ENCODE results near the gene PGD. TPM values are rescaled to one million over a fixed set of nuclear protein-coding genes. Genes with fewer than 3 reads are reported as not detected.

The PGD gene
- total and polyA plus RNA-seq, 8 donors: 130 to 277 (median 157) TPM

DNA sequence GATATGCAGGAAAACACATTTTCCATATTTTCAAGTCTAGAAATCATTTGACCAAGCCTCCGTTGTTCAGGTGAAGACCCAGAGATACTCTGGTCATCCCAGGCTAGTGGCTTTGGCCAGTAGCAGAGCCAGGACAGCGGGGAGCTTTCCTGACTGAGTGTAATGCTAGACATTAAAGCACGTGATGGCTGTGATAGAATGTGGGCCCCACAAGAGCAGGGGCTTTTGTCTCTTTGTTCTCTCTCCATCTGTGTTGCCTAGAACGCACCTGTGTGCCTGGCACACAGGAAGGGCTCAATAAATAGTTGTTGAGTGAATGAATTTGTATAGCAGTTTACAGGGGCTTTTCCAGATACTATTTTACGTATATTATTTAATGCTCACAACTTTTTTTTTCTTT, 41.9 kb downstream of the PGD start:
- Histone ChIP-seq H3K36me3 (peaks cover 0 to 14% of the 10 kb centered on the region in 2 donors), H3K27me3 (no peaks in the 10 kb centered on the region), H3K4me1 (no peaks in the 10 kb centered on the region), H3K4me3 (no peak overlapping the region), H3K27ac (no peak overlapping the region), H3K9me3 (no peaks in the 10 kb centered on the region)
- no peak for DNase-seq
- no peak for ATAC-seq
- TF ChIP-seq CTCF (IDR thresholded peaks at IDR 0.05): no peak
- intact Hi-C loops (cut with DNase I): no loop called here

DNA sequence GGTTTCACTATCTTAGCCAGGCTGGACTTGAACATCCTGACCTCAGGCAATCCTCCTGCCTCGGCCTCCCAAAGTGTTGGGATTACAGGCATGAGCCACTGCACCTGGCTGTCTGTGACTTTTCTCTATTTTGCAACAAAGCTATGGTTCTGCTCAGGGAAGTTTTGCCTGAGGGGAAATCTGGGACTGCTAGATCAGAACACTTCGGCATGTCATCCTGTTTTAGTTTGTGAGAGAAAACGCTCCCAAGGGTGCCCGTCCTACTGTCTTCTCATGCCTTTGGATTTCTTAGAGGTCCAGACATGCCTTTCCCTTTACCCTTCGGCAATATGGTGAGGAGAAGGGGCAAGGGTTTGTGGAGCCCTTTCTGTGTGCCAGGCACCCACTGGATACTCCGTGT, 45.4 kb downstream of the PGD start:
- ATAC-seq: no peak
- H3K9me3 ChIP-seq: no peaks in the 10 kb centered on the region
- DNase-seq: no peak
- no peak for TF ChIP-seq CTCF (IDR thresholded peaks at IDR 0.05)
- H3K27me3 ChIP-seq: no peaks in the 10 kb centered on the region
- H3K4me3 ChIP-seq: no peak overlapping the region
- H3K4me1 ChIP-seq: no peaks in the 10 kb centered on the region
- H3K27ac ChIP-seq: no peak overlapping the region
- intact Hi-C loops (cut with DNase I): no loop called here
- H3K36me3 ChIP-seq: peaks cover 0 to 14% of the 10 kb centered on the region in 2 donors

DNA sequence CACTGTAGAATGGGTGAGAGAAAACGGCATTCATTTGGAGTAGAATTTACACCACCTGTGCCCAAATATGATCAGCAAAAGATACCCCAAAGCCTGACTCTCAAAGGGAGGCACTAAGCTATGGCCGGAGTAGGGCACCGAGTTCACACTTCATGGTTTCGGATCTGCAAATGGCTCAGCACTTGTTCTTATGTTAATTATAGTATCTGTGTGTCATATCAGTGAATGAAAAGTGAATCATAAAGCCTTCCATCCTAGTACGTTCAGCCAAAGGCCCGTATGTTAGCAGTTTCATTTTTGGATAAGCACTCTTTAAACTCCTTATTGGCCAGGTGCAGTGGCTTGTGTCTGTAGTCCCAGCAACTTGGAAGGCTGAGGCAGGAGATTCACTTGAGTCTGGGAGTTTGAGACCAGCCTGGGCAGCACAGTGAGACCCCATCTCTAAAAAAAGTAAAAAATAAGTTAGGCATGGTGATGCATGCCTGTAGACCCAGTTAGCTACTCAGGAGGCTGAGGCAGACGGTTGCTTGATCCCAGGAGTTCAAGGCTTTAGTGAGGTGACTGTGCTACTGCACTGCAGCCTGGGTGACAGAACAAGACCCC, 46.0 kb downstream of the PGD start:
- Histone ChIP-seq H3K9me3 (no peaks in the 10 kb centered on the region), H3K27me3 (no peaks in the 10 kb centered on the region), H3K36me3 (peaks cover 0 to 14% of the 10 kb centered on the region in 2 donors), H3K4me1 (no peaks in the 10 kb centered on the region), H3K4me3 (no peak overlapping the region), H3K27ac (no peak overlapping the region)
- no peak for TF ChIP-seq CTCF (IDR thresholded peaks at IDR 0.05)
- intact Hi-C loops (cut with DNase I): no loop called here
- DNase-seq (no peak), ATAC-seq (no peak)

DNA sequence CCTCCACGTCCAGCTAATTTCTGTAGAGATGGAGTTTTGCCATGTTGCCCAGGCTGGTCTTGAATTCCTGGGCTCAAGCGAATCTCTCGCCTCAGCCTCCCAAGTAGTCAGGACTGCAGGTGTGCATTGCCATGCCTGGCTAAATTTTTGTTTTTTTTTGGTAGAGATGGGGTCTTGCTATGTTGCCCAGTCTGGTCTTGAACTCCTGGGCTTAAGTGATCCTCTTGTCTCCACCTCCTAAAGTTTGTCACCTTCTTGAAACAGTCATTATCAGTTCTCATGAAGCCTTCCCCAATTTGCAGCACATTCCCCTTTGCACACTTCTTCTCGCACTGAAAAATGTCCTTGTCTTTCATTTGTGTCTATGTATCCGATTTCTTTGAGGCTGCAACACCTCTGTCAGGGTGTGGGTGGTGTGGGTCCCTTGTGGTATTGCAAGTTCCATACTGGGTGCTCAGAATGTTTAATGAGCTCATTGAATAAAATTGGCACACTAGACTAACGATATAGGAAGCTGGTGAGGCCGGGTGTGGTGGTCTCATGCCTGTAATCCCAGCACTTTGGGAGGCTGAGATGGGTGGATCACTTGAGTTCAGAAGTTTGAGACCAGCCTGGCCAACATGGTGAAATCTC, 48.0 kb downstream of the PGD start:
- no peak overlapping the region for H3K4me3 ChIP-seq
- H3K27me3 ChIP-seq: peaks cover 0 to 9% of the 10 kb centered on the region in 2 donors
- H3K27ac ChIP-seq: no peak overlapping the region
- intact Hi-C loops (cut with DNase I): no loop called here
- TF ChIP-seq CTCF (IDR thresholded peaks at IDR 0.05): no peak
- H3K4me1 ChIP-seq: peaks cover 0 to 5% of the 10 kb centered on the region in 2 donors
- no peak for ATAC-seq
- no peaks in the 10 kb centered on the region for H3K9me3 ChIP-seq
- DNase-seq: no peak
- H3K36me3 ChIP-seq: peaks cover 0 to 3% of the 10 kb centered on the region in 2 donors

DNA sequence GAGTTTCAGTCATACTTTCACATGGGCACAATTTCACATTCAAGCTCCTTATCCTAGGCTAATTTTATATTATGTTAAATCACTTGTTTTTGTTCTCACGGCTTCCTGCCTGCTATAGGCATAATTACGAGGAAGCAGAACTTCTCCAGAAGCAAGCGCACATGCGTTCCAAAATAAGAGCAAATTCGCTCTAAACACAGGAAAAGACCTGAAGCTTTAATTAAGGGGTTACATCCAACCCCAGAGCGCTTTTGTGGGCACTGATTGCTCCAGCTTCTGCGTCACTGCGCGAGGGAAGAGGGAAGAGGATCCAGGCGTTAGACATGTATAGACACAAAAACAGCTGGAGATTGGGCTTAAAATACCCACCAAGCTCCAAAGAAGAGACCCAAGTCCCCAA, 50.9 kb downstream of the PGD start, which contains the start of gene CORT:
Gene CORT, plus strand, starts transcription at position 281 of the 400 bp plus-strand sequence. CDS start 193 bp downstream, outside the sequence.
- intact Hi-C loops (cut with DNase I): no loop called here
- peaks cover 0 to 6% of the 10 kb centered on the region in 2 donors for H3K4me1 ChIP-seq
- H3K9me3 ChIP-seq: peaks cover 0 to 1% of the 10 kb centered on the region in 2 donors
- TF ChIP-seq CTCF (IDR thresholded peaks at IDR 0.05): no peak
- H3K4me3 ChIP-seq: no peak within 1 kb of the TSS
- H3K36me3 ChIP-seq: no peaks in the 10 kb centered on the region
- DNase-seq: no peak
- H3K27me3 ChIP-seq: peaks cover 0 to 9% of the 10 kb centered on the region in 2 donors
- no peak for ATAC-seq
- no peak within 1 kb of the TSS for H3K27ac ChIP-seq
